Measurements from ENCODE around the gene SNX10. TPM values are rescaled to one million over a fixed set of nuclear protein-coding genes. Genes with fewer than 3 reads are reported as not detected.
A peak's percentile ranks its signal among the peaks of the same experiment; 100 is the strongest.

The SNX10 gene
- total RNA-seq, 1 donor from 2014 or later: 13.8 TPM

DNA sequence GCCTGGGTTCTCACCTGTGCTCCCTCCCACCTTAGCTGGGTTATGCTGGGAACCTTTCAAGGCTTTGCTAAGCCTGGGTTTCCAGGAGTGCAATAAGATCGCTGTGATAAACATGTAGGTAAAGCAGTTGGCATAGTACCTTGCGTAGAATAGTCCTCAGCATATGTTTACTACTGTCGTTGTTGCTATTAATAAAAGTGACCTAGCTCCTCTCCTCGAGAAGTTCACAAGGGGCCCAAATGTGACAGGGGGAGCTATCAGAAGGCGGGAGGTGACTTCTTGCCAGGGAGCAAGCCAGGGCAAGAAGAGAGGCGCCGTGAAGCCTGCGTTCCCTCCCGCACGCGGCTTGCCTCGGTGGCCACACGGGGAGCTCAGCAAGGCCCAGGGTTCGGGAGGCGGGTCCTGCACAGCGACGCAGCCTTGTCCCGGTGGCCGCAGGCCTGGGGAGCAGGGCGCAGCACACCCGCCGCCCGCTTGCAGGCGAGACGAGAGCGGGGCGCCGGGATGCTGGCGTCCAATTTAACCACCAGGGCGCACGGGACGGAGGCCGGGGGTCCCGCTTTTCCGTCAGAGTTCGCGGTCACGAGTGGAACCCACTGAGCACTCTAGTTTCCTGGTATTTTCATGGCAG is 106.2 kb downstream of the SNX10 start:
- TF ChIP-seq, protein P1, sequence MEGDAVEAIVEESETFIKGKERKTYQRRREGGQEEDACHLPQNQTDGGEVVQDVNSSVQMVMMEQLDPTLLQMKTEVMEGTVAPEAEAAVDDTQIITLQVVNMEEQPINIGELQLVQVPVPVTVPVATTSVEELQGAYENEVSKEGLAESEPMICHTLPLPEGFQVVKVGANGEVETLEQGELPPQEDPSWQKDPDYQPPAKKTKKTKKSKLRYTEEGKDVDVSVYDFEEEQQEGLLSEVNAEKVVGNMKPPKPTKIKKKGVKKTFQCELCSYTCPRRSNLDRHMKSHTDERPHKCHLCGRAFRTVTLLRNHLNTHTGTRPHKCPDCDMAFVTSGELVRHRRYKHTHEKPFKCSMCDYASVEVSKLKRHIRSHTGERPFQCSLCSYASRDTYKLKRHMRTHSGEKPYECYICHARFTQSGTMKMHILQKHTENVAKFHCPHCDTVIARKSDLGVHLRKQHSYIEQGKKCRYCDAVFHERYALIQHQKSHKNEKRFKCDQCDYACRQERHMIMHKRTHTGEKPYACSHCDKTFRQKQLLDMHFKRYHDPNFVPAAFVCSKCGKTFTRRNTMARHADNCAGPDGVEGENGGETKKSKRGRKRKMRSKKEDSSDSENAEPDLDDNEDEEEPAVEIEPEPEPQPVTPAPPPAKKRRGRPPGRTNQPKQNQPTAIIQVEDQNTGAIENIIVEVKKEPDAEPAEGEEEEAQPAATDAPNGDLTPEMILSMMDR (IDR thresholded peaks at IDR 0.05; ENCODE audit: unreplicated experiment): no peak
- H3K4me1 Mint-ChIP-seq (ENCODE audit: unreplicated experiment): peaks cover 10% of the 10 kb centered on the region
- no peaks in the 10 kb centered on the region for H3K9me3 Mint-ChIP-seq (ENCODE audit: unreplicated experiment)
- DNase-seq (ENCODE audit: low spot score): peak; percentile 60
- peak overlapping the region; percentile 88 for H3K4me3 Mint-ChIP-seq (ENCODE audit: unreplicated experiment)
- no peaks in the 10 kb centered on the region for H3K36me3 Mint-ChIP-seq (ENCODE audit: low read depth, unreplicated experiment)
- H3K27me3 Mint-ChIP-seq (ENCODE audit: unreplicated experiment): peaks cover 9% of the 10 kb centered on the region
- peak overlapping the region; percentile 64 for H3K27ac Mint-ChIP-seq (ENCODE audit: unreplicated experiment)

DNA sequence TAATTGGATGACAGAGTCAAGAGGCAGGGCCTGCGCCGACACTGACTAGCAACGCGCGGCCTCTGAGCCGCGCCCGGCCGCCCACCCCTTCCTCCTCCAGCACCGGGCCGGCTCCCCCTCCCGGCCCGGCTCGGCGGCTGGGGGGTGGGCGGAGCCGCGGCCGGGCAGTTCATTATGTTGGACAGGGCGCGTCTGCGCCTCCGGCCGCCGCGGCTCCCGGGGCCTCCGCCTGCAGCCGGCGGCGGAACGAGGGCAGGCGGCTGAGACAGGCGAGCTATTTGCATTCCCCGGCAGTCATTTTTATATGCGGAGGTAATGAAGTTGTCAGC is 106.7 kb downstream of the SNX10 start:
- H3K4me1 Mint-ChIP-seq (ENCODE audit: unreplicated experiment): peaks cover 10% of the 10 kb centered on the region
- TF ChIP-seq, protein P1 (IDR thresholded peaks at IDR 0.05; ENCODE audit: unreplicated experiment): peak; percentile 16
- H3K27me3 Mint-ChIP-seq (ENCODE audit: unreplicated experiment): peaks cover 9% of the 10 kb centered on the region
- H3K36me3 Mint-ChIP-seq (ENCODE audit: low read depth, unreplicated experiment): no peaks in the 10 kb centered on the region
- DNase-seq (ENCODE audit: low spot score): no peak
- no peak overlapping the region for H3K27ac Mint-ChIP-seq (ENCODE audit: unreplicated experiment)
- no peaks in the 10 kb centered on the region for H3K9me3 Mint-ChIP-seq (ENCODE audit: unreplicated experiment)
- no peak overlapping the region for H3K4me3 Mint-ChIP-seq (ENCODE audit: unreplicated experiment)

DNA sequence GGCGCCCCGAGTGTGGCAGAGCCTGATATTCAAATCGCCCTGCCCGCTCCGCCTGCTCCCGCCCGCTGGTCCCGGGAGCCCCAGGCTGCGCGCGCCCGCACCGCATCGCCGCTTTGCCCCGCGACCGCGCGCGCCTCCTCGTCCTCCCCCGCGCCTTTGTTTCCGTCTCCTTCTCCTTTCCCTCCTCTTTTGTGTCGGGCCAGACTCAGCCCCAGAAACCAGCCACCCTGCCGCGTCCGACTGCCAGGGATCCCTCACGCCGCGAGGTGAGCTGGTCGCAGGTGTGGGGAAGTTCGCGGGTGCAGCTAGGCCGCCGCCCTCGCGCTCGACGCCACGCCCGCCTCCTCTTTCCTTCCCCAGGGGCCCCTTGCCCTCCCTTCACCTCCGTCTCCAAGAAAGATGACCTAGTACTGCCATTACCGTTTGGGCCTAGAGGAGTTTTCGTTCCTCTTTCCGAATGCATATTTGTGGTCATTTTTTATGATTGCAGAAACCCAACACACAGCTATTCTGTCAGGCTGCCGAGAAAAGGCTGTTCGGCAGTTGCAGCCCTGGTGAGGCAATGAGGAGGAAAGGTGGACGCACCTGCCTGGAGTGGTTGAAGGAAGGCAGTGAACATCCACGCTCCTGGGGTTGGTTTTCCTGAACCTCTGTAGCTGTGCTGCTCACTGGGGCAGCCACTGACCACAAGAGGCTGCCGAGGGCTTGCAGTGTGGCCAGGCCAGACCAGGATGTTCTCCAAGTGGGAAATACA is 107.3 kb downstream of the SNX10 start:
- peaks cover 9% of the 10 kb centered on the region for H3K27me3 Mint-ChIP-seq (ENCODE audit: unreplicated experiment)
- H3K9me3 Mint-ChIP-seq (ENCODE audit: unreplicated experiment): no peaks in the 10 kb centered on the region
- H3K27ac Mint-ChIP-seq (ENCODE audit: unreplicated experiment): peak overlapping the region; percentile 83
- TF ChIP-seq, protein P1 (IDR thresholded peaks at IDR 0.05; ENCODE audit: unreplicated experiment): no peak
- peaks cover 10% of the 10 kb centered on the region for H3K4me1 Mint-ChIP-seq (ENCODE audit: unreplicated experiment)
- H3K4me3 Mint-ChIP-seq (ENCODE audit: unreplicated experiment): peak overlapping the region; percentile 92
- H3K36me3 Mint-ChIP-seq (ENCODE audit: low read depth, unreplicated experiment): no peaks in the 10 kb centered on the region
- DNase-seq (ENCODE audit: low spot score): peak; percentile 61

DNA sequence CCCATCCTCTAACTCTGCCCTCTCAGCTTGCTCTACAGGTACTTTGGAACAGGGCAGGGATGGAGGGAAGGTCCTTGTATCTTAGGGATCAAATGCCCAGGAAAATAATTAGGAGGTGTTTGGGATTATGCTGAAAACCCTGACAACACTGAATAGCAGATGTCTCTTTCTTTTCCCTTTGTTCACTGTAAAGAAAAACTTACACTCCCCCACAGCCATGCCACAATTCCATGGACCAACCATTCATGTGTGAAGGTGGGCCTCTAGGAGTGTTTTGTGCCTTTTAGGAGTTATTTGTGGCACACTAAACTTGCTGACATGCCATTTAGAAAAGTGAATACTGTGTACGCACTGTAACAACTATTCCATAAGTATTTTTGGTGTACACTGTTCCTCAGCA is 108.1 kb downstream of the SNX10 start:
- Mint-ChIP-seq H3K4me1 (ENCODE audit: unreplicated experiment) (peaks cover 10% of the 10 kb centered on the region), H3K27ac (ENCODE audit: unreplicated experiment) (no peak overlapping the region), H3K4me3 (ENCODE audit: unreplicated experiment) (peak overlapping the region; percentile 92), H3K27me3 (ENCODE audit: unreplicated experiment) (peaks cover 9% of the 10 kb centered on the region), H3K9me3 (ENCODE audit: unreplicated experiment) (no peaks in the 10 kb centered on the region), H3K36me3 (ENCODE audit: low read depth, unreplicated experiment) (no peaks in the 10 kb centered on the region)
- DNase-seq (ENCODE audit: low spot score): no peak
- TF ChIP-seq, protein P1 (IDR thresholded peaks at IDR 0.05; ENCODE audit: unreplicated experiment): no peak

DNA sequence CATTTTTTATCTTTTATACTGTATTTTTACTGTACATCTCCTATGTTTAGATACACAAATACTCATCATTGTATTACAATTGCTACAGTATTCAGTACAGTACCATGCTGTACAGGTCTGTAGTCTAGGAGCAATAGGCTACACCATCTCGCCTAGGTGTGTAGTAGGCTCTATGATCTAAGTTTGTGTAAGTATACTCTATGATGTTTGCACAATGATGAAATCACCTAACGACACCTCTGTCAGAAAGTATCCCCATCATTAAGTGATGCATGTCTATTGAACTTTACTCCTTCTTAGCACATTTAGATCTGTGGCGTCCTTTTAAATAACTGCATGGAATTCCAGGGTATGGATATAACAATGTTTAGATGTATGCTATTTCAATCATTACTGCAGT is 112.0 kb downstream of the SNX10 start:
- H3K4me3 Mint-ChIP-seq (ENCODE audit: unreplicated experiment): no peak overlapping the region
- H3K27ac Mint-ChIP-seq (ENCODE audit: unreplicated experiment): no peak overlapping the region
- peaks cover 7% of the 10 kb centered on the region for H3K36me3 Mint-ChIP-seq (ENCODE audit: low read depth, unreplicated experiment)
- TF ChIP-seq, protein P1 (IDR thresholded peaks at IDR 0.05; ENCODE audit: unreplicated experiment): no peak
- no peak for DNase-seq (ENCODE audit: low spot score)
- peaks cover 4% of the 10 kb centered on the region for H3K27me3 Mint-ChIP-seq (ENCODE audit: unreplicated experiment)
- no peaks in the 10 kb centered on the region for H3K9me3 Mint-ChIP-seq (ENCODE audit: unreplicated experiment)
- peaks cover 6% of the 10 kb centered on the region for H3K4me1 Mint-ChIP-seq (ENCODE audit: unreplicated experiment)

Measured in endothelial cell (in vitro differentiated cells).